Keratinocyte (primary cell): ENCODE data around the gene CSMD2. TPM values are rescaled to one million over a fixed set of nuclear protein-coding genes. Genes with fewer than 3 reads are reported as not detected.

Experiments
- DNase-seq: peaks from one replicate; pipeline ENCODE4 v3.0.0-alpha.2; 2011; ENCODE audit warnings: low read depth, missing footprints, low spot score
- FAIRE-seq: peaks from 2 replicates; lab custom pipeline; 2011; peaks lifted over from hg19 to GRCh38; lab: Jason Lieb, UNC
- H2AFZ ChIP-seq: 2 replicates; pipeline ENCODE4 v1.6.0; 2012; ENCODE audit warnings: low read length, control low read depth, inconsistent platforms; ENCODE audit not compliant: control insufficient read depth
- H3K27ac ChIP-seq: 2 replicates; pipeline ENCODE4 v1.5.1; 2011; ENCODE audit warnings: low read length; ENCODE audit not compliant: control insufficient read depth, insufficient read depth
- H3K27me3 ChIP-seq: 3 replicates; pipeline ENCODE4 v1.6.0; 2011; ENCODE audit warnings: low read length; ENCODE audit not compliant: control insufficient read depth, insufficient read depth; ENCODE audit errors: extremely low read depth
- H3K36me3 ChIP-seq, 2 experiments: 2 replicates in 1 of 2; 3 replicates in 1 of 2; pipeline ENCODE4 v1.5.1; 2011; ENCODE audit warnings: low read length in 2 of 2, mild to moderate bottlenecking in 1 of 2; ENCODE audit not compliant: control insufficient read depth in 2 of 2, insufficient read depth in 2 of 2; ENCODE audit errors: extremely low read depth in 1 of 2
- H3K4me1 ChIP-seq: 3 replicates; pipeline ENCODE4 v1.5.1; 2011; ENCODE audit warnings: low read length; ENCODE audit not compliant: control insufficient read depth, insufficient read depth; ENCODE audit errors: extremely low read depth
- H3K4me2 ChIP-seq: 3 replicates; pipeline ENCODE4 v1.6.0; 2011; ENCODE audit warnings: low read depth, low read length; ENCODE audit not compliant: control insufficient read depth, insufficient read depth; ENCODE audit errors: extremely low read depth
- H3K4me3 ChIP-seq, 3 experiments: fragments of 200-600 bp in 1 of 3; sonication (generic) in 1 of 3; 2 replicates in 2 of 3; 3 replicates in 1 of 3; pipeline ENCODE4 v1.5.1; 2011 to 2016; ENCODE audit warnings: low read length in 3 of 3, mild to moderate bottlenecking in 3 of 3, control low read depth in 2 of 3, inconsistent platforms in 1 of 3, low read depth in 1 of 3, mixed read lengths in 1 of 3, mixed run types in 1 of 3, moderate library complexity in 1 of 3; ENCODE audit not compliant: control insufficient read depth in 2 of 3, insufficient read depth in 2 of 3; ENCODE audit errors: extremely low read depth in 1 of 3
- H3K79me2 ChIP-seq: 2 replicates; pipeline ENCODE4 v1.6.0; 2012; ENCODE audit warnings: low read length; ENCODE audit not compliant: control insufficient read depth, insufficient read depth
- H3K9ac ChIP-seq: 3 replicates; pipeline ENCODE4 v1.6.0; 2011; ENCODE audit warnings: low read length; ENCODE audit not compliant: control insufficient read depth, insufficient read depth; ENCODE audit errors: extremely low read depth
- H3K9me1 ChIP-seq: 3 replicates; pipeline ENCODE4 v1.6.0; 2011; ENCODE audit warnings: low read length; ENCODE audit not compliant: control insufficient read depth, insufficient read depth; ENCODE audit errors: extremely low read depth
- H3K9me3 ChIP-seq: 2 replicates; pipeline ENCODE4 v1.5.1; 2012; ENCODE audit warnings: low read depth, low read length; ENCODE audit not compliant: control insufficient read depth
- H4K20me1 ChIP-seq: 3 replicates; pipeline ENCODE4 v1.6.0; 2011; ENCODE audit warnings: low read length; ENCODE audit not compliant: control insufficient read depth, insufficient read depth; ENCODE audit errors: extremely low read depth
- EZH2 ChIP-seq: IDR thresholded peaks from one replicate; pipeline ENCODE4 v1.6.1; 2012; ENCODE audit warnings: inconsistent platforms, mild to moderate bottlenecking, low read length, moderate library complexity
- dilution Hi-C: fragments of 300-500 bp; cut with MboI; formaldehyde crosslinking; loops from one replicate; pipeline ENCODE4 v1.7.0; 2020; ENCODE audit warnings: low sequenced_read_pairs; ENCODE audit not compliant: extremely low pct_ligation_motif_present
- polyA plus RNA-seq, 5 experiments: library from polyadenylated mRNA; depleted of rRNA in 3 of 5; stranded (reverse) in 3 of 5; stranded (forward) in 1 of 5; unstranded in 1 of 5; fragments of >200 nt; gene quantifications; 1 replicate in 1 of 5; 2 replicates in 3 of 5; 3 replicates in 1 of 5; pipeline versions ENCODE4 v1.2.1 to v1.2.3, GENCODE V29; 2011 to 2012; ENCODE audit warnings: missing spikeins in 2 of 5, low read depth in 1 of 5, low replicate concordance in 1 of 5
- TF ChIP-seq, protein P1 (sequence below), 3 experiments: IDR thresholded peaks in 1 of 3; conservative IDR thresholded peaks in 1 of 3; optimal IDR thresholded peaks in 1 of 3; 2 replicates in 2 of 3; 3 replicates in 1 of 3; pipeline versions ENCODE3 to v1.5.1; 2011; ENCODE audit warnings: low read length in 3 of 3, mild to moderate bottlenecking in 3 of 3, moderate library complexity in 2 of 3, control low read depth in 1 of 3, inconsistent platforms in 1 of 3; ENCODE audit not compliant: insufficient read depth in 2 of 3; ENCODE audit errors: extremely low read depth in 1 of 3

Gene CSMD2
- polyA plus RNA-seq, 1 donor (not counting 4 experiments of a cell fraction or from before 2014, with no cell fraction given), result 2.0 TPM

DNA sequence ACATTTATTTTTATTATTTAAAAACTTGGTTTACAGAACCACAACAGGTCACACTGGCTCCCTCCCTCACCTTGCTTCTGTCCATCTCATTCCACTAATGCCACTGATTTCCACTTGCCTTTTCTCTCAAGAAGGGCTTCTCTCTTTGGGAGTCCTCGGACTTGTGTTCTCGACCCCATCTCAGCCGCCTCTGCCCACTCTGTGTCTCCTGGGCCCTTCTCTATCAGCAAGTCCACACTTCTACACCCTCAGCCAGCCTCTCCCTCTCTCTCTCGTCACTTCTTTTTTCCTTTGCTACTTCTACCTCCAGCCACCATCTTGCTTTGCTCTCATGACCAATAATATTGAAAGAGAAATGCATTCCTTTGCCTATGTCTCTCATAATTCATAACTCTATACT lies 171.7 kb downstream of the CSMD2 start:
- Histone ChIP-seq H3K27me3 (no peaks in the 10 kb centered on the region), H3K4me3 (no peak overlapping the region)
- FAIRE-seq, result no peak

DNA sequence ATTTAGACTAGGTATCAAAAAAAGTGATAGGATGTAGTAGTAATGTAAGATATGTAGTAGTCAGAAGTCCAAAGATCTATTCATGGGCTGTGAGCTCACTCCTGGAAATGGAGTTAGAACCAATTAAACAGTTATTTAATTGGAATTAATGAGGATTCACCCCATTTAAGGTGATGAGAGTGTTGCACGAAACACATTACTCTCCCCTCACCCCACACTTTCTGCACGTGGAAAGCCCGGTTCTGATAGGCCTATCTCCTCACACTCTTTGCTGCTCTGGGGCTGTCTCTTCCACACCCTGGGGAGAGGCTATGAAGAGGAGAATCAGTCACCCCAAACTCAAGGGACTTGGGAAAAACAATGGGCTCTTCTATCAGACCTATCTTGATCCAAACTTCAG lies 174.7 kb downstream of the CSMD2 start:
- Histone ChIP-seq H3K9me3 (no peaks in the 10 kb centered on the region), H4K20me1 (no peaks in the 10 kb centered on the region), H2AFZ (no peak overlapping the region), H3K36me3 (no peaks in the 10 kb centered on the region), H3K4me1 (no peaks in the 10 kb centered on the region), H3K27me3 (no peaks in the 10 kb centered on the region), H3K4me3 (no peak overlapping the region), H3K27ac (no peak overlapping the region), H3K79me2 (no peaks in the 10 kb centered on the region), H3K9ac (no peak overlapping the region), H3K9me1 (no peaks in the 10 kb centered on the region), H3K4me2 (no peak overlapping the region)
- dilution Hi-C loops, result no loop called here
- TF ChIP-seq EZH2, result no peak
- TF ChIP-seq, protein P1, sequence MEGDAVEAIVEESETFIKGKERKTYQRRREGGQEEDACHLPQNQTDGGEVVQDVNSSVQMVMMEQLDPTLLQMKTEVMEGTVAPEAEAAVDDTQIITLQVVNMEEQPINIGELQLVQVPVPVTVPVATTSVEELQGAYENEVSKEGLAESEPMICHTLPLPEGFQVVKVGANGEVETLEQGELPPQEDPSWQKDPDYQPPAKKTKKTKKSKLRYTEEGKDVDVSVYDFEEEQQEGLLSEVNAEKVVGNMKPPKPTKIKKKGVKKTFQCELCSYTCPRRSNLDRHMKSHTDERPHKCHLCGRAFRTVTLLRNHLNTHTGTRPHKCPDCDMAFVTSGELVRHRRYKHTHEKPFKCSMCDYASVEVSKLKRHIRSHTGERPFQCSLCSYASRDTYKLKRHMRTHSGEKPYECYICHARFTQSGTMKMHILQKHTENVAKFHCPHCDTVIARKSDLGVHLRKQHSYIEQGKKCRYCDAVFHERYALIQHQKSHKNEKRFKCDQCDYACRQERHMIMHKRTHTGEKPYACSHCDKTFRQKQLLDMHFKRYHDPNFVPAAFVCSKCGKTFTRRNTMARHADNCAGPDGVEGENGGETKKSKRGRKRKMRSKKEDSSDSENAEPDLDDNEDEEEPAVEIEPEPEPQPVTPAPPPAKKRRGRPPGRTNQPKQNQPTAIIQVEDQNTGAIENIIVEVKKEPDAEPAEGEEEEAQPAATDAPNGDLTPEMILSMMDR (optimal IDR thresholded peaks at IDR 0.05 in 1 of 3, IDR thresholded peaks at IDR 0.05 in 1 of 3, conservative IDR thresholded peaks at IDR 0.05 in 1 of 3; ENCODE audit: extremely low read depth in 1 of 3, insufficient read depth in 2 of 3, low read length in 3 of 3), result no peak
- no peak for DNase-seq
- FAIRE-seq, result no peak

More for the DNA sequence above, 171.7 kb downstream of the CSMD2 start:
- no peak for TF ChIP-seq EZH2
- TF ChIP-seq, protein P1 (optimal IDR thresholded peaks at IDR 0.05 in 1 of 3, IDR thresholded peaks at IDR 0.05 in 1 of 3, conservative IDR thresholded peaks at IDR 0.05 in 1 of 3; ENCODE audit: extremely low read depth in 1 of 3, insufficient read depth in 2 of 3, low read length in 3 of 3), result no peak
- Histone ChIP-seq H4K20me1 (no peaks in the 10 kb centered on the region), H2AFZ (no peak overlapping the region), H3K79me2 (no peaks in the 10 kb centered on the region), H3K9ac (no peak overlapping the region), H3K9me1 (no peaks in the 10 kb centered on the region), H3K9me3 (no peaks in the 10 kb centered on the region), H3K4me1 (no peaks in the 10 kb centered on the region), H3K27ac (no peak overlapping the region), H3K4me2 (no peak overlapping the region), H3K36me3 (no peaks in the 10 kb centered on the region)
- DNase-seq, result no peak
- dilution Hi-C loops, result no loop called here
